ENCODE results near the gene ALPG.

DNA sequence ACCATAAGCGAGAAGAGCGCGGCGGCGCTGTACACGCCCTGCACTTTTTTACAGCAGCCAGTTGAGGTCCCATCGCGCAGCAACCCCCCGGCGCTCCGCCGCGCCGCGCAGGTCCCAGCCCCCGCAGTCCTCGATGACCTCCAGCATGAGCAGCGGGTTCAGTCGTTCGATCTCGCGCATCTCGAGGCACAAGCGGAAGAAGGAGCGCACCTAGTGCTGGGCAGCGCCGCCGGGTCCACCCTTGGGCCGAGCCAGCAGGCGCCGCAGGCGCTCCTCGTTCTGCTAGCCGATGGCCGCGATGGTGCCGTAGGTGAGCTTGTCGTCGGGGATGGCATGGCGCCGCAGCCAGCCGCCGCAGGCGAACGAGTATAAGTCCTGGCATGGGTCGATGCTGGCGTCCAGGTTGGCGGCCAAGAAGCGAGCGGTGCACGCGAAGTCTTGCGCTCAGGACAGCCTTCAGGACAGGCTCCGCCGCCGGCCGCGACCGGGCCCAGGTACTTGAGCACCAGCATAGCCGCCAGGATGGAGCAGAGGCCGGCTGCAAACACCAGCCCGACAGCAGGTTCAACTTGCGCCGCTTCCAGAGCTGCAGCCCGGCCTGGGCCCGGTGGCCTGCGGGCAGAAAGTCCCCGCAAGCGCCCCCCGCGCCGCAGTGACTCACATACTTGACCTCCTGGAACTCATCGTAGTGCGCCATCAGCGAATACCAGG lies 19.7 kb upstream of the ALPG start:
- TF ChIP-seq, protein P1, sequence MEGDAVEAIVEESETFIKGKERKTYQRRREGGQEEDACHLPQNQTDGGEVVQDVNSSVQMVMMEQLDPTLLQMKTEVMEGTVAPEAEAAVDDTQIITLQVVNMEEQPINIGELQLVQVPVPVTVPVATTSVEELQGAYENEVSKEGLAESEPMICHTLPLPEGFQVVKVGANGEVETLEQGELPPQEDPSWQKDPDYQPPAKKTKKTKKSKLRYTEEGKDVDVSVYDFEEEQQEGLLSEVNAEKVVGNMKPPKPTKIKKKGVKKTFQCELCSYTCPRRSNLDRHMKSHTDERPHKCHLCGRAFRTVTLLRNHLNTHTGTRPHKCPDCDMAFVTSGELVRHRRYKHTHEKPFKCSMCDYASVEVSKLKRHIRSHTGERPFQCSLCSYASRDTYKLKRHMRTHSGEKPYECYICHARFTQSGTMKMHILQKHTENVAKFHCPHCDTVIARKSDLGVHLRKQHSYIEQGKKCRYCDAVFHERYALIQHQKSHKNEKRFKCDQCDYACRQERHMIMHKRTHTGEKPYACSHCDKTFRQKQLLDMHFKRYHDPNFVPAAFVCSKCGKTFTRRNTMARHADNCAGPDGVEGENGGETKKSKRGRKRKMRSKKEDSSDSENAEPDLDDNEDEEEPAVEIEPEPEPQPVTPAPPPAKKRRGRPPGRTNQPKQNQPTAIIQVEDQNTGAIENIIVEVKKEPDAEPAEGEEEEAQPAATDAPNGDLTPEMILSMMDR (IDR thresholded peaks at IDR 0.05; ENCODE audit: extremely low read depth in 1 of 2, insufficient read depth in 1 of 2, low read depth in 1 of 2, low read length in 2 of 2): no peak
- TF ChIP-seq FOS (IDR thresholded peaks at IDR 0.05; ENCODE audit: borderline replicate concordance, insufficient read depth, low read length): no peak
- no peak for TF ChIP-seq POLR2A (IDR thresholded peaks at IDR 0.05; ENCODE audit: low read depth, low read length)
- TF ChIP-seq EZH2 (IDR thresholded peaks at IDR 0.05; ENCODE audit: borderline replicate concordance, low read depth, low read length, severe bottlenecking): peak; percentile 96

Data from endothelial cell of umbilical vein (primary cell).